ENCODE measurements around the gene CDH13.

Gene CDH13

GRCh38 chr16:83198977-83199376, 572.2 kb downstream of the CDH13 start:
- no peak for TF ChIP-seq POLR2AphosphoS5 (IDR thresholded peaks at IDR 0.05; ENCODE audit: borderline replicate concordance, low read depth, low read length)
- TF ChIP-seq EZH2 (IDR thresholded peaks at IDR 0.05): no peak
- TF ChIP-seq FOXP2 (optimal IDR thresholded peaks at IDR 0.05; ENCODE audit: control extremely low read depth, extremely low read length, insufficient read depth): no peak
- Histone ChIP-seq H3K9ac (ENCODE audit: insufficient read length) (no peak overlapping the region), H3K27ac (no peak overlapping the region), H3K36me3 (ENCODE audit: insufficient read depth, low read length) (no peaks in the 10 kb centered on the region), H3K4me3 (no peak overlapping the region), H3K9me3 (ENCODE audit: low read depth, low read length) (no peaks in the 10 kb centered on the region)
- no peak for DNase-seq (ENCODE audit: low read depth, low spot score)

GRCh38 chr16:83200005-83200779, 573.4 kb downstream of the CDH13 start:
- H3K27ac ChIP-seq: no peak overlapping the region
- TF ChIP-seq EZH2 (IDR thresholded peaks at IDR 0.05) (no peak), POLR2AphosphoS5 (IDR thresholded peaks at IDR 0.05; ENCODE audit: borderline replicate concordance, low read depth, low read length) (no peak), FOXP2 (optimal IDR thresholded peaks at IDR 0.05; ENCODE audit: control extremely low read depth, extremely low read length, insufficient read depth) (no peak)
- H3K4me3 ChIP-seq: no peak overlapping the region
- no peak overlapping the region for H3K9ac ChIP-seq (ENCODE audit: insufficient read length)
- DNase-seq (ENCODE audit: low read depth, low spot score): no peak
- H3K9me3 ChIP-seq (ENCODE audit: low read depth, low read length): no peaks in the 10 kb centered on the region
- H3K36me3 ChIP-seq (ENCODE audit: insufficient read depth, low read length): no peaks in the 10 kb centered on the region

GRCh38 chr16:83201748-83202147, 575.0 kb downstream of the CDH13 start:
- Histone ChIP-seq H3K9ac (ENCODE audit: insufficient read length) (no peak overlapping the region), H3K27ac (no peak overlapping the region), H3K4me3 (no peak overlapping the region), H3K36me3 (ENCODE audit: insufficient read depth, low read length) (no peaks in the 10 kb centered on the region), H3K9me3 (ENCODE audit: low read depth, low read length) (no peaks in the 10 kb centered on the region)
- no peak for DNase-seq (ENCODE audit: low read depth, low spot score)
- TF ChIP-seq POLR2AphosphoS5 (IDR thresholded peaks at IDR 0.05; ENCODE audit: borderline replicate concordance, low read depth, low read length) (no peak), EZH2 (IDR thresholded peaks at IDR 0.05) (no peak), FOXP2 (optimal IDR thresholded peaks at IDR 0.05; ENCODE audit: control extremely low read depth, extremely low read length, insufficient read depth) (no peak)

GRCh38 chr16:83205896-83206295, 579.1 kb downstream of the CDH13 start:
- no peak for DNase-seq (ENCODE audit: low read depth, low spot score)
- Histone ChIP-seq H3K9ac (ENCODE audit: insufficient read length) (no peak overlapping the region), H3K27ac (no peak overlapping the region), H3K4me3 (no peak overlapping the region), H3K9me3 (ENCODE audit: low read depth, low read length) (no peaks in the 10 kb centered on the region), H3K36me3 (ENCODE audit: insufficient read depth, low read length) (no peaks in the 10 kb centered on the region)
- TF ChIP-seq FOXP2 (optimal IDR thresholded peaks at IDR 0.05; ENCODE audit: control extremely low read depth, extremely low read length, insufficient read depth): no peak
- no peak for TF ChIP-seq POLR2AphosphoS5 (IDR thresholded peaks at IDR 0.05; ENCODE audit: borderline replicate concordance, low read depth, low read length)
- no peak for TF ChIP-seq EZH2 (IDR thresholded peaks at IDR 0.05)

- DNase-seq (ENCODE audit: low read depth, low spot score): no peak
- no peak overlapping the region for H3K9ac ChIP-seq (ENCODE audit: insufficient read length)
- H3K27ac ChIP-seq: no peak overlapping the region
- no peak for TF ChIP-seq EZH2 (IDR thresholded peaks at IDR 0.05)
- no peak for TF ChIP-seq FOXP2 (optimal IDR thresholded peaks at IDR 0.05; ENCODE audit: control extremely low read depth, extremely low read length, insufficient read depth)
- TF ChIP-seq POLR2AphosphoS5 (IDR thresholded peaks at IDR 0.05; ENCODE audit: borderline replicate concordance, low read depth, low read length): no peak
- H3K4me3 ChIP-seq: no peak overlapping the region
- H3K36me3 ChIP-seq (ENCODE audit: insufficient read depth, low read length): no peaks in the 10 kb centered on the region
- H3K9me3 ChIP-seq (ENCODE audit: low read depth, low read length): no peaks in the 10 kb centered on the region
These were observed 579.7 kb downstream of the CDH13 start for GRCh38 chr16:83206426-83206825.

- TF ChIP-seq FOXP2 (optimal IDR thresholded peaks at IDR 0.05; ENCODE audit: control extremely low read depth, extremely low read length, insufficient read depth): no peak
- no peak for TF ChIP-seq POLR2AphosphoS5 (IDR thresholded peaks at IDR 0.05; ENCODE audit: borderline replicate concordance, low read depth, low read length)
- TF ChIP-seq EZH2 (IDR thresholded peaks at IDR 0.05): no peak
- Histone ChIP-seq H3K9me3 (ENCODE audit: low read depth, low read length) (no peaks in the 10 kb centered on the region), H3K27ac (no peak overlapping the region), H3K36me3 (ENCODE audit: insufficient read depth, low read length) (no peaks in the 10 kb centered on the region), H3K4me3 (no peak overlapping the region), H3K9ac (ENCODE audit: insufficient read length) (no peak overlapping the region)
- DNase-seq (ENCODE audit: low read depth, low spot score): no peak
These were observed 584.9 kb downstream of the CDH13 start for GRCh38 chr16:83211711-83212110.

GRCh38 chr16:83212301-83212841, 585.6 kb downstream of the CDH13 start:
- Histone ChIP-seq H3K9ac (ENCODE audit: insufficient read length) (no peak overlapping the region), H3K27ac (no peak overlapping the region)
- no peak for DNase-seq (ENCODE audit: low read depth, low spot score)

GRCh38 chr16:83214671-83215070, 587.9 kb downstream of the CDH13 start:
- no peaks in the 10 kb centered on the region for H3K9me3 ChIP-seq (ENCODE audit: low read depth, low read length)
- TF ChIP-seq POLR2AphosphoS5 (IDR thresholded peaks at IDR 0.05; ENCODE audit: borderline replicate concordance, low read depth, low read length) (no peak), FOXP2 (optimal IDR thresholded peaks at IDR 0.05; ENCODE audit: control extremely low read depth, extremely low read length, insufficient read depth) (no peak), EZH2 (IDR thresholded peaks at IDR 0.05) (no peak)
- no peak overlapping the region for H3K9ac ChIP-seq (ENCODE audit: insufficient read length)
- no peak for DNase-seq (ENCODE audit: low read depth, low spot score)
- H3K27ac ChIP-seq: no peak overlapping the region
- H3K4me3 ChIP-seq: no peak overlapping the region
- no peaks in the 10 kb centered on the region for H3K36me3 ChIP-seq (ENCODE audit: insufficient read depth, low read length)

More at GRCh38 chr16:83212301-83212841, 585.6 kb downstream of the CDH13 start:
- Histone ChIP-seq H3K4me3 (no peak overlapping the region), H3K9me3 (ENCODE audit: low read depth, low read length) (no peaks in the 10 kb centered on the region), H3K36me3 (ENCODE audit: insufficient read depth, low read length) (no peaks in the 10 kb centered on the region)
- TF ChIP-seq POLR2AphosphoS5 (IDR thresholded peaks at IDR 0.05; ENCODE audit: borderline replicate concordance, low read depth, low read length) (no peak), EZH2 (IDR thresholded peaks at IDR 0.05) (no peak), FOXP2 (optimal IDR thresholded peaks at IDR 0.05; ENCODE audit: control extremely low read depth, extremely low read length, insufficient read depth) (no peak)

All from SK-N-MC (cell line).